ENCODE measurements around the gene TMEM108. TPM values are rescaled to one million over a fixed set of nuclear protein-coding genes. Genes with fewer than 3 reads are reported as not detected.

Gene TMEM108
- total RNA-seq, 1 donor from 2014 or later = 15.4 TPM

GRCh38 chr3:133269393-133269792 lies 231.2 kb downstream of the TMEM108 start:
- TF ChIP-seq CTCF (IDR thresholded peaks at IDR 0.05) = no peak
- no peak for DNase-seq
- no peak overlapping the region for H3K27ac ChIP-seq
- no peaks in the 10 kb centered on the region for H3K27me3 ChIP-seq
- no peak overlapping the region for H3K4me3 ChIP-seq
- ATAC-seq = no peak
- H3K36me3 ChIP-seq = no peaks in the 10 kb centered on the region
- H3K4me1 ChIP-seq = peaks cover 7% of the 10 kb centered on the region
- intact Hi-C loops (cut with DNase I) = no loop called here
- H3K9me3 ChIP-seq = no peaks in the 10 kb centered on the region

GRCh38 chr3:133270631-133271030 lies 232.4 kb downstream of the TMEM108 start:
- no peak overlapping the region for H3K4me3 ChIP-seq

DNA sequence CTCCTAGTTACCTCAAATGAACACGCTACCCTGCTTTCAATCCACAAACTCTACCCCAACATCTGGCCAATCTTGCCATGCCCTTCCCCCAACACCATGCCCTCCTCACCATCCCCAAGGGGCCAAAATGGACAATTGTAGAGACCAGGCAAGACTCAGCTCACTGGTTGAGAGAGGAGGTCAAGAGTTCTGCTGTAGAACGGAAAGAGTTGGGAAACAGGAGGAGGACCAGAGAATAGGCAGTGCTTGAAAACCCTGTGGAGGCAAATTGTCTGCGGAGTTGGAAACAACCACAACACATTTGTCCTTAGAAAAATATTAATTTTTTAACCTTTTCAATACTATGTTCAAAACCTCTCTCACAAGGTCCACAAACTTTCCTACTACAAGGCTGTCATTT lies 232.9 kb downstream of the TMEM108 start:
- no peak for TF ChIP-seq CTCF (IDR thresholded peaks at IDR 0.05)
- DNase-seq (no peak), ATAC-seq (no peak)
- Histone ChIP-seq H3K4me1 (peaks cover 7% of the 10 kb centered on the region), H3K36me3 (no peaks in the 10 kb centered on the region), H3K27ac (no peak overlapping the region), H3K27me3 (no peaks in the 10 kb centered on the region), H3K4me3 (no peak overlapping the region), H3K9me3 (no peaks in the 10 kb centered on the region)
- intact Hi-C loops (cut with DNase I) = no loop called here

More at GRCh38 chr3:133270631-133271030, 232.4 kb downstream of the TMEM108 start:
- intact Hi-C loops (cut with DNase I) = no loop called here
- DNase-seq = no peak
- no peak for TF ChIP-seq CTCF (IDR thresholded peaks at IDR 0.05)
- H3K27ac ChIP-seq = no peak overlapping the region
- H3K36me3 ChIP-seq = no peaks in the 10 kb centered on the region
- H3K27me3 ChIP-seq = no peaks in the 10 kb centered on the region
- ATAC-seq = no peak
- H3K4me1 ChIP-seq = peaks cover 7% of the 10 kb centered on the region
- no peaks in the 10 kb centered on the region for H3K9me3 ChIP-seq

DNA sequence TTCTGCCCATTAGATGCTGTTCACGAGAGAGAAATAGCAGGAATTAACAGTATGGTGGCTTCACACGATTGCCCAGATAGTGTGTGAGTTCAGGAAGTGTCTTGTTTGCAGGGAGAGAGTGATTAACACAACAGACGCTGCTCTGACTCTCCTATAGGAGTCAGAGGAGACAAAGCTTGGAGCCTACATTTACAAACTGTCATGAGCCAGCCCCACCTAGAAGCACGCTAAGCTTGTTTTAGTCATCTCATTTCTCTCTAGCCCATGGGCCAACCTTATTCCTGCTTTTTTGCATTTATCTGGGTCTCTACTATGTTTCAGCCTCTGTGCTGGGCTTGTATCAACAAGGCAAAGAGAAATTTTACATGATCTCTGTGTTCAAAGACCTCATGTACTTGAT lies 233.3 kb downstream of the TMEM108 start:
- Histone ChIP-seq H3K27me3 (no peaks in the 10 kb centered on the region), H3K36me3 (no peaks in the 10 kb centered on the region), H3K4me1 (peaks cover 7% of the 10 kb centered on the region), H3K9me3 (no peaks in the 10 kb centered on the region), H3K4me3 (no peak overlapping the region), H3K27ac (no peak overlapping the region)
- ATAC-seq (no peak), DNase-seq (no peak)
- TF ChIP-seq CTCF (IDR thresholded peaks at IDR 0.05) = no peak
- intact Hi-C loops (cut with DNase I) = no loop called here

DNA sequence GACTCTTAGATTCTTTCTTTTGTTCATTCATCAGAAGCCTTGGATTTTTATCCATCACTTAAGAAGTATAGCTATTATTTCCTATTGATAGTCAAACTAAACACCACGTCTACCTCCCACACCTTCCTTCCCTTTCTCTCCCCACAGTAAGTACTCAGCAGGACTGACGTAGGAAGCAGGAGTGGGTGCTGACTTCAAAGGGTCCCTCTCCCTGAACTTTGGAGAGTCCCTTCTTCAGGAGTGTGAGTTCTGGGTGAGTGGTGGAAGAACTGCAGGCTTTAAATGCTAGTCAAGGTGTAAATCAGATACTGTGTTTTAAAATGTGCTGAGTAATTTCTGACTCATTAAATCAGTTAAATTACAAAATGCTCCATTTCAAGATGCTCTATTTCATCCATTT lies 235.2 kb downstream of the TMEM108 start:
- peaks cover 7% of the 10 kb centered on the region for H3K4me1 ChIP-seq

More for the DNA sequence above, 235.2 kb downstream of the TMEM108 start:
- TF ChIP-seq CTCF (IDR thresholded peaks at IDR 0.05) = no peak
- no peaks in the 10 kb centered on the region for H3K9me3 ChIP-seq
- intact Hi-C loops (cut with DNase I) = no loop called here
- no peak overlapping the region for H3K4me3 ChIP-seq
- DNase-seq (no peak), ATAC-seq (no peak)
- H3K36me3 ChIP-seq = no peaks in the 10 kb centered on the region
- H3K27ac ChIP-seq = no peak overlapping the region
- no peaks in the 10 kb centered on the region for H3K27me3 ChIP-seq
